Thoracic aorta (tissue), 2 donors: ENCODE results near the gene CCP110. TPM values are rescaled to one million over a fixed set of nuclear protein-coding genes. Genes with fewer than 3 reads are reported as not detected.

Experiments
- ATAC-seq: fragments of 150-250 bp; one replicate; pipeline ENCODE4 v1.8.0; 2017; ENCODE audit warnings: low read depth; ENCODE audit not compliant: insufficient number of reproducible peaks, low FRiP score
- DNase-seq: peaks from one replicate; pipeline ENCODE4 v3.0.0-alpha.2; 2020; ENCODE audit warnings: low spot score
- H3K27ac ChIP-seq, 2 donors: fragments of 200-600 bp; sonication (generic); 1 replicate in 1 of 2; 2 replicates in 1 of 2; pipeline ENCODE4 v1.5.1; 2016; ENCODE audit warnings: mild to moderate bottlenecking in 2 of 2, moderate library complexity in 2 of 2
- H3K27me3 ChIP-seq: fragments of 200-600 bp; sonication (generic); replicated peaks from 2 replicates; pipeline ENCODE4 v1.6.0; 2016; ENCODE audit warnings: mild to moderate bottlenecking; ENCODE audit not compliant: insufficient read depth
- H3K36me3 ChIP-seq: fragments of 200-600 bp; sonication (generic); one replicate; pipeline ENCODE4 v1.5.1; 2016
- H3K4me1 ChIP-seq, 2 donors: fragments of 200-600 bp; sonication (generic); 1 replicate in 1 of 2; 2 replicates in 1 of 2; pipeline versions ENCODE4 v1.5.1 to v1.6.0; 2016; ENCODE audit warnings: low read depth in 2 of 2, mild to moderate bottlenecking in 1 of 2; ENCODE audit not compliant: control insufficient read depth in 1 of 2
- H3K4me3 ChIP-seq: fragments of 200-600 bp; sonication (generic); 2 replicates; pipeline ENCODE4 v1.5.1; 2016; ENCODE audit warnings: mild to moderate bottlenecking
- H3K9me3 ChIP-seq: fragments of 200-600 bp; sonication (generic); 2 replicates; pipeline ENCODE4 v1.5.1; 2016
- total RNA-seq, 2 donors: library from RNA; depleted of rRNA; stranded (reverse); fragments of >200 nt; gene quantifications; one replicate each; pipeline versions ENCODE4 v1.1.0 to v1.2.3, GENCODE V29; 2016
- TF ChIP-seq, protein P1 (sequence below): fragments of 200-600 bp; sonication (generic); IDR thresholded peaks from one replicate; pipeline ENCODE4 v1.5.1; 2019; ENCODE audit warnings: antibody characterized with exemption

Gene CCP110
- total RNA-seq, 2 donors from 2014 or later = 20.4 to 30.7 TPM

DNA sequence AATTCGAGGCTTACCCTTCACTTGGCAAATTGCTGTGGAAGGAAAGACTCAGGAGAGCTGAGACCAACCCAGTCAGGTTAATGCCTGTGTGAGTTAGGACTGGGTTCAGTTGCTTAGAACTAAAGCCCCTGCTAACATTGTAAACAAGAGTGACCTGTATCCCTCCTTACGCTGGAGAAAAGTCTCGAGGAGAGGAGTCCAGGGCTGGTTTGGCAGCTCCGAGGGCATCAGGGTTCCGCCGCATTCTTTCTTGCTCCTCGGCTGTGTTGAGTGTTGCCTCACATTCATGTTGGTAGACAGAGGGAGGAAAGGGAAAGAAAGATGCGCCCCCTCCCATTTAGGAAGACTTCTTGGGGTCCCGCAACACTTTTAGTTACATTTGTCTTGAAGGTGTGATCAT lies 50.3 kb downstream of the CCP110 start:
- H3K36me3 ChIP-seq = peaks cover 38% of the 10 kb centered on the region
- DNase-seq (no peak), ATAC-seq (no peak)
- H3K27me3 ChIP-seq = no peaks in the 10 kb centered on the region
- no peaks in the 10 kb centered on the region for H3K9me3 ChIP-seq
- TF ChIP-seq, protein P1, sequence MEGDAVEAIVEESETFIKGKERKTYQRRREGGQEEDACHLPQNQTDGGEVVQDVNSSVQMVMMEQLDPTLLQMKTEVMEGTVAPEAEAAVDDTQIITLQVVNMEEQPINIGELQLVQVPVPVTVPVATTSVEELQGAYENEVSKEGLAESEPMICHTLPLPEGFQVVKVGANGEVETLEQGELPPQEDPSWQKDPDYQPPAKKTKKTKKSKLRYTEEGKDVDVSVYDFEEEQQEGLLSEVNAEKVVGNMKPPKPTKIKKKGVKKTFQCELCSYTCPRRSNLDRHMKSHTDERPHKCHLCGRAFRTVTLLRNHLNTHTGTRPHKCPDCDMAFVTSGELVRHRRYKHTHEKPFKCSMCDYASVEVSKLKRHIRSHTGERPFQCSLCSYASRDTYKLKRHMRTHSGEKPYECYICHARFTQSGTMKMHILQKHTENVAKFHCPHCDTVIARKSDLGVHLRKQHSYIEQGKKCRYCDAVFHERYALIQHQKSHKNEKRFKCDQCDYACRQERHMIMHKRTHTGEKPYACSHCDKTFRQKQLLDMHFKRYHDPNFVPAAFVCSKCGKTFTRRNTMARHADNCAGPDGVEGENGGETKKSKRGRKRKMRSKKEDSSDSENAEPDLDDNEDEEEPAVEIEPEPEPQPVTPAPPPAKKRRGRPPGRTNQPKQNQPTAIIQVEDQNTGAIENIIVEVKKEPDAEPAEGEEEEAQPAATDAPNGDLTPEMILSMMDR = no peak
- H3K4me1 ChIP-seq = no peaks in the 10 kb centered on the region
- H3K27ac ChIP-seq = no peak overlapping the region
- no peak overlapping the region for H3K4me3 ChIP-seq

GRCh38 chr16:19574615-19575014 lies 50.9 kb downstream of the CCP110 start:
- Histone ChIP-seq H3K27ac (no peak overlapping the region), H3K36me3 (peaks cover 36% of the 10 kb centered on the region), H3K27me3 (no peaks in the 10 kb centered on the region), H3K4me1 (no peaks in the 10 kb centered on the region), H3K4me3 (no peak overlapping the region), H3K9me3 (no peaks in the 10 kb centered on the region)
- DNase-seq (no peak), ATAC-seq (no peak)
- TF ChIP-seq, protein P1 = no peak

DNA sequence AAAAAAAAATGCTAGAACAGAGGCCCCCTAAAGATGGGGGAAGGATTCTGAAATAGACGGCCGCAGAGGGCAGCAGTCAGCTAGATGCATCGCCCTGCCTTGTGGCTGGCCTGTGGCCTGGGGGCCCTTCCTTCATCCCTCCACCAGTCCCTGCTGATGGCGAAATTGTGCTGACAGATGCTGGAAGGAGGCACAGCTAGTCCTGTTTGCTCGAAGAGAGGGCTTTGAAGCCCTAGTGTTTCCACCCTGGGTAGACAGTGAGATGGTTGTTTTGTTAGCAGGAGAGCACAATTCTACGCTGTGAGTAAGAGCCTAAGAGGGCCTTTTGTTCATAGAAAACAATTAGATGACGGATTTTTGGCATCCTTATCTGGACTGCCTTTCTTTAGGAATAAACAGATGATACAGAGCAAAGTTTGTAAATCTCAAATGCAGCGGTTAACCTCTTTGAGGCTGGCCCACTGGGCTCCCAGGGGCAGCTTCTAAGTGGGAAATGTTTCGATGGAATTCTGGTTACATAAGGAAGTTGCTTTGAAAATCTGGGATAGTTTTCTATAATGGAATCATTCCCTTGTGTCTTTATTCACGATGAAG lies 54.7 kb downstream of the CCP110 start:
- H3K27ac ChIP-seq = peak overlapping the region in 1 of 2 donors; percentile 10
- H3K9me3 ChIP-seq = no peaks in the 10 kb centered on the region
- peaks cover 66% of the 10 kb centered on the region for H3K36me3 ChIP-seq
- TF ChIP-seq, protein P1 = no peak
- DNase-seq = no peak
- no peaks in the 10 kb centered on the region for H3K4me1 ChIP-seq
- H3K4me3 ChIP-seq = no peak overlapping the region
- H3K27me3 ChIP-seq = no peaks in the 10 kb centered on the region
- ATAC-seq = no peak

DNA sequence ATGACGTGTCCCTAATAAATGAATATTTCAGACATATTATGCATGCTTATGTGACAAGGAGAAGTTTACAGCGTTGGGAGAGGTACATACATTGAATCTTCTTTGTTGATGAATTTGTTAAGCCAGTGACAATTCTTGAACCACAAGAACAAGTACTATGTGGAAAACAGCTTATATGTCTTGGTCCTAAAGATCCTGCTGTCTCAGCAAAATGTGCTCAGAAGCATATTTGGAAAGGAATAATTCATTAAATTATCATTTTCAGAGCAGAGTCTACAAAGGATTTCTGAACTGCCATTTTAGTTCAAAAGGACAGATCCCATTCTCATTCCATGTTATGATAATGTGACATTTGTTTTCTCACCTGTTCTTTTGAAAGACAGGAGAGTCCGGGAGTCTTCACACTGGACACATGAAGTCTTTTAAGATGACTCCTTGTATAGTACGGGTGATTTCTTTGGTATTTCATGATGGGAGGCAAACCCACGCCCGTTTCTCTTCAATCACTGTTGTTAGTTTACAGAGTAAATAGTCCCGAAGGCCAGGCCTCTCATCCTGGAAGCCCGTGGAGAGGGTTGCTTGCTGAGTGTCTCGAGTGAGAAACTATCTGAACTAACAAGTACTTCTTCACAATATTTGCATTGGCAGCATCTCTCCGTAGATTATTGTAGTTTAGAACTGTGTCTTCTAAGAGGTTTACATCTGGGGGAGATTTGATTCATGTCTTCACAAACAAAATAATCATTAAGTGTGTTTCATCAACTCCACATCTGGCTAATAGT lies 58.5 kb downstream of the CCP110 start:
- Histone ChIP-seq H3K36me3 (peaks cover 46% of the 10 kb centered on the region), H3K9me3 (no peaks in the 10 kb centered on the region), H3K27me3 (no peaks in the 10 kb centered on the region), H3K27ac (no peak overlapping the region), H3K4me1 (no peaks in the 10 kb centered on the region), H3K4me3 (no peak overlapping the region)
- ATAC-seq = no peak
- TF ChIP-seq, protein P1 = no peak
- DNase-seq = no peak

DNA sequence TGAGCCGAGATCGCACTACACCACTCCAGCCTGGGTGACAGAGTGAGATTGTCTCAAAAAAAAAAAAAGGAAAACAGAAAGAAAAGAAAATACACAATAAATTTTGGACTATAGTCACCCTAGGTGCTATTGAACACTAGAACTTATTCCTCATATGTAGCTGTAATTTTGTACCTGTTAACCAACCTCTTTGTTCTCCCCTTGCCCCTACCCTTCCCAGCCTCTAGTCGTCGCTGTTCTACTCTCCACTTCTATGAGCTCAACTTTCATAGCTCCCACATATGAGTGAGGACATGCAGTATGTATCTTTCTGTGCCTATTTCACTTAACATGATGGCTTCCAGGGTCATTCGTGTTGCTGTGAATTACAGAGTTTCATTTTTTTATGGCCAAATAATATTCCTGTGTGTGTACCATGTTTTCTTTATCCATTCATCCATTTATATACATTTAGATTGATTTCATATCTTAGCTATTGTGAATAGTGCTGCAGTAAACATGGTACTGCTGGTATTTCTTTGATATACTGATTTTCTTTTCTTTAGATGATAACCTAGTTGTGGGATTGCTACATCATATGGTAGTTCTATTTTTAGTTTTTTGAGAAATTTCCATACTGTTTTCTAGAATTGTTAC lies 60.0 kb downstream of the CCP110 start:
- H3K27ac ChIP-seq = no peak overlapping the region
- no peaks in the 10 kb centered on the region for H3K27me3 ChIP-seq
- TF ChIP-seq, protein P1 = peak; percentile 64
- no peak overlapping the region for H3K4me3 ChIP-seq
- DNase-seq (no peak), ATAC-seq (no peak)
- no peaks in the 10 kb centered on the region for H3K9me3 ChIP-seq
- peaks cover 0 to 6% of the 10 kb centered on the region in 2 donors for H3K4me1 ChIP-seq
- peaks cover 37% of the 10 kb centered on the region for H3K36me3 ChIP-seq
